Measurements from ENCODE around the gene GAS6.

The GAS6 gene

DNA sequence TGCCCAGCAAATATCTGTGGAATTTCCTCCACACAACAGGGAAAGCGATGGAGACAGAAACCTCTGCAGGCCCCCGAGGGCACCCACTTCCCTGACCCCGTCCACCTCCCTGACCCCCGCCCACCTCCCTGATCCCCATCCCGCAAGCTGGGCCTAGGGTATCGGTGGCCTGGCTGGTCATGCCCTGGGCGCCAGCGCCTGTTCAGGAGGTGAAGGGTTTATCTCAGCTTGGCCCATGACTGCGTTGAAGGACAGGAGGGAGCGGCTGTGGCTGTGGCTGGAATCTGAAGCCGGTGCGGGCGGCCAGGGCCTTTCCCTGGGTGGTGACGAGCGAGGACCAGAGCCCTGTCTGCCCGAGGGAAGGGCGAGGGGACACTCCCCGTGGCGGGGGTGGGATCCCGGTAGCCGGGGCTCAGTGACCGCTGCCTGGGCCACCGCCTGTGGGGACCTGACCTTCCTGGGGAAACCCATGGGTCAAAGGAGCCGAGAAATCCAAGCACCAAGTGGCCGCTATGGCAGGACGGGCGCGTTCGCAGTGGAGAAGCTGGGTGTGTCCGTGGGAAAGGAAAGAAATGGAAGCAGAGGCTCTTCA lies 20.7 kb downstream of the GAS6 start:
- TF ChIP-seq TARDBP (IDR thresholded peaks at IDR 0.05), result no peak
- TF ChIP-seq, protein P1, sequence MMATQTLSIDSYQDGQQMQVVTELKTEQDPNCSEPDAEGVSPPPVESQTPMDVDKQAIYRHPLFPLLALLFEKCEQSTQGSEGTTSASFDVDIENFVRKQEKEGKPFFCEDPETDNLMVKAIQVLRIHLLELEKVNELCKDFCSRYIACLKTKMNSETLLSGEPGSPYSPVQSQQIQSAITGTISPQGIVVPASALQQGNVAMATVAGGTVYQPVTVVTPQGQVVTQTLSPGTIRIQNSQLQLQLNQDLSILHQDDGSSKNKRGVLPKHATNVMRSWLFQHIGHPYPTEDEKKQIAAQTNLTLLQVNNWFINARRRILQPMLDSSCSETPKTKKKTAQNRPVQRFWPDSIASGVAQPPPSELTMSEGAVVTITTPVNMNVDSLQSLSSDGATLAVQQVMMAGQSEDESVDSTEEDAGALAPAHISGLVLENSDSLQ (IDR thresholded peaks at IDR 0.05), result no peak
- no peak for TF ChIP-seq LEF1 (IDR thresholded peaks at IDR 0.05; ENCODE audit: borderline replicate concordance)
- TF ChIP-seq L3MBTL2 (conservative IDR thresholded peaks at IDR 0.05), result no peak
- no peak for TF ChIP-seq ZNF384 (IDR thresholded peaks at IDR 0.05)
- no peak for TF ChIP-seq FOXM1 (IDR thresholded peaks at IDR 0.05; ENCODE audit: borderline replicate concordance)
- TF ChIP-seq HDGF (IDR thresholded peaks at IDR 0.05; ENCODE audit: borderline replicate concordance), result no peak
- TF ChIP-seq BHLHE40 (IDR thresholded peaks at IDR 0.05; ENCODE audit: borderline replicate concordance), result no peak
- TF ChIP-seq ELF4 (IDR thresholded peaks at IDR 0.05), result no peak
- TF ChIP-seq SP1 (IDR thresholded peaks at IDR 0.05), result no peak
- no peak for TF ChIP-seq ARNT (IDR thresholded peaks at IDR 0.05)
- no peak for TF ChIP-seq FOXA1 (IDR thresholded peaks at IDR 0.05)
- TF ChIP-seq SUZ12 (IDR thresholded peaks at IDR 0.05), result no peak
- TF ChIP-seq CTBP1 (IDR thresholded peaks at IDR 0.05; ENCODE audit: borderline replicate concordance), result no peak
- no peak for TF ChIP-seq NFRKB (IDR thresholded peaks at IDR 0.05)
- no peak for TF ChIP-seq FOXK2 (IDR thresholded peaks at IDR 0.05)
- CTCF ChIA-PET, result no interaction called here
- no peak for DNase-seq (ENCODE audit: extremely low spot score)
- POLR2A ChIA-PET, result no interaction called here

DNA sequence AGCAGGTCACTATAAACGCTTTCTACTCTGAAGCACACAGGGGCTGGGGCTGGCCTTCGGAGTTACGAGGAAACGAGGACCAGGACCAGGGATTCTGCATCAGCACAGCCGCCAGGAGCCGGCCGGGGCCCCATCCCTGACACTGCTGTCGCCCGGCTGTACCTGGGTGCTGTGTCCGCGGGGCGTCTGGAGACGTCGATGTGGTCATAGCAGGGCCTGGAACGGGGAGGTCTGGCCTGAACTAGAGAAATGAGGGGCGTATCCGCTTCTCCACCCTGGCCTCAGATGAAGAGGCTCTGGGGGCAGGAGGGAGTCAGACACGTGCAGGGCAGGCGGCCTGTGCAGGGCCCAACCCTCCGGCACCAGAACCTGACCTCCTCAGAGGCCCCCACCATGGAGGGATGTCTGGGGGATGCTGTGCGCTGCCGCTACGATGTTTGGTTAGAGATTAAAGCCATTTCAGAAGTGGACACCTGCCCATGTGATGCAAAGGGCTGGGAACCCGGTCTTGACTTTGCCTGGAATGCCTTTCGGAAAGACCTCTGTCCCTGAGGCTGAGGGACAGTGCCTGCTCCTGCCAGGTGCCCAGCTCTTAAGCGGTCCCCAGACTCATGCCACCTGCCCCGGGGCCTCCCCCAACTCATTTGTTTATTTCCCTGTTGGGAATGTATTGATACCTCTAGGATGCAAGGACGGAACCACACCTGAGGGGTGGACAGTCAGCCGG lies 21.4 kb downstream of the GAS6 start:
- POLR2A ChIA-PET, result no interaction called here
- CTCF ChIA-PET, result interaction anchor here (0.6 kb wide), 1 partner anchor 11 kb away, joined by 3 read pairs; no protein-coding TSS in a partner anchor
- DNase-seq (ENCODE audit: extremely low spot score), result no peak
- no peak for TF ChIP-seq L3MBTL2 (conservative IDR thresholded peaks at IDR 0.05)
- no peak for TF ChIP-seq CTBP1 (IDR thresholded peaks at IDR 0.05; ENCODE audit: borderline replicate concordance)

DNA sequence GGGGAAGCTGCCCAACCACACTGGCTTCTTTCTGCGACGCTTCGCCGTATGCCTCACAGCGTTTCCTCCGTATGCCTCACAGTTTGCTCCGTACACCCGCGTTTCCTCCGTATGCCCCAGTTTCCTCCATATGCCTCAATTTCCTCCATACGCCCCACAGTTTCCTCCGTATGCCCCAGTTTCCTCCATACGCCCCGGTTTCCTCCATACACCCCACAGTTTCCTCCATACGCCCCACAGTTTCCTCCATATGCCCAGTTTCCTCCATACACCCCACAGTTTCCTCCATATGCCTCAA lies 22.6 kb downstream of the GAS6 start:
- no peak for TF ChIP-seq LEF1 (IDR thresholded peaks at IDR 0.05; ENCODE audit: borderline replicate concordance)
- no peak for DNase-seq (ENCODE audit: extremely low spot score)
- POLR2A ChIA-PET, result no interaction called here
- CTCF ChIA-PET, result no interaction called here

DNA sequence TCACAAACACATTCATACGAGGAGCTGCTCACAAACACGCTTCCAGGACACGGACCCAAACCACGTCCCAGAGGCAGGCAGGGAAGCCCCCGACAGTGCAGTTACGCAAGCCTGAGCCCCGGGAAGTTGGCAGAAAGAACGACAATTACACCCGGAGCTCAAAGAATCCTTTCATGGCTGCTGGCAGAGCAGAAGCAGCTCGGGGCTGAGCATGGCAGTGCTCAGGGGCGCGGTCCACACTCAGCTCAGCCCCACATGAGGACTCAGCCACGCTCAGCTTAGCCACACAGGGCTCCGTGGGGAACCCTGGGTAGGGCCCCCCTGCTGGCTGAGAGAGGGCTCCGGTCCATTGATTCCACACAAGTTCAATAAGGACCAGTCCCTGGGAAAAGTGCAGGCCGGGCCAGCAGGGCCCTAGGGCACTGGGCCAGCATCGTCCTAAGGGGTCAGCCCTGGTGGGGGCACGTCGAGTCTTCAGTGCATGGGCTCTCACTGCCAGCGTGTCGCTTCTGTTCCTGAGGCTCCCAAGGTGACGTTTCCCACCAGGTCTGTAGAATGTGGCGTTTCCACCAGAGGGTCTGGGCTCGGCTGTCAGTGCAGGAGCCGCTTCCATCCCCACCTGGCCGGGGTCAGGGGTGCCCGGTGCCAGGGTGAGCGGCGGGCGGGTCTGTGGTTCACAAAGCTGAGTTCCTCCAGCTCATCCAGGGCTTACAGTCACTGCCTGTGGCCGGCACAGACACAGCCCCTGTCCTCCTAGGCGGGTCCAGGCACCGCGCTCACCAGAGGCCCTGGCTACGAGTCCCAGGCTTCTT lies 23.1 kb downstream of the GAS6 start:
- ChIA-PET POLR2A (no interaction called here), CTCF (interaction anchor here (0.7 kb wide), 1 partner anchor 16 kb away, joined by 3 read pairs; no protein-coding TSS in a partner anchor)
- TF ChIP-seq NFRKB (IDR thresholded peaks at IDR 0.05) (no peak), ZNF384 (IDR thresholded peaks at IDR 0.05) (no peak), L3MBTL2 (conservative IDR thresholded peaks at IDR 0.05) (no peak), CTBP1 (IDR thresholded peaks at IDR 0.05; ENCODE audit: borderline replicate concordance) (no peak), FOXA1 (IDR thresholded peaks at IDR 0.05) (no peak), LEF1 (IDR thresholded peaks at IDR 0.05; ENCODE audit: borderline replicate concordance) (no peak), SUZ12 (IDR thresholded peaks at IDR 0.05) (no peak), TARDBP (IDR thresholded peaks at IDR 0.05) (no peak), SP1 (IDR thresholded peaks at IDR 0.05) (no peak)
- TF ChIP-seq, protein P1 (IDR thresholded peaks at IDR 0.05), result no peak
- DNase-seq (ENCODE audit: extremely low spot score), result no peak

DNA sequence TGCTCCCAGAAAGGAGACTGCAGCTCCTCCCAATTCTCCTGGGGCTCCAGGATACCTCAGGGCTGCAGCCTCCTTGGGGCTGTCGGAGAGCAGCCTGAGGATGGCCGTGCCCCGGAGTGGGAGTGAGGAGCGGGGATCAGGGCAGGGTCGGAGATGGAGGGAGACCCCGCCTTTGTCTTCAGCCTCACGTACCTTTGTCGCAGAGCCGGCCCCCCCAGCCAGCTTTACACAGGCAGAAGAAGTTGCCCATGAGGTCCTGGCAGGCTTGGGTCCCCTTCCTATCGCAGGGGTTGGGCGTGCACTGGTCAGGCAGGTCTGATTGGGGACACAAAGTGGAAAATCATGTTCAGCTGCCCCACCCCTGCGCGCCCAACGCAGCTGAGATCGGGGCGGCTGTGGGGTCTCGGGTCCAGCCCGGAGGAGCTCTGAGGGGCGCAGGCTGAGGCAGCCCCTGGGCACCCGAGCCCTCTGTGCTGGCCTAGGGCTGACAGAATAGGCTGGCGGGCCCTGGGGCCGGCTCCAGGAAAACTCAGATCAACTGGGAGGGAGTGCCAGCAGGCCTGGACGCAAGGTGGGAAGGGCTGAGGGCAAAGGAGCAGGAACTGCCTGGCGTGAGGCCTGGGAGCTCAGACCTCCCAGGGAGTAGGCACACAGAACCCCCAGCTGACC lies 24.2 kb downstream of the GAS6 start:
- CTCF ChIA-PET, result interaction anchor here (0.7 kb wide), 1 partner anchor 15 kb away, joined by 3 read pairs; no protein-coding TSS in a partner anchor
- POLR2A ChIA-PET, result no interaction called here
- no peak for DNase-seq (ENCODE audit: extremely low spot score)
- TF ChIP-seq ZNF384 (IDR thresholded peaks at IDR 0.05), result no peak
- no peak for TF ChIP-seq NFRKB (IDR thresholded peaks at IDR 0.05)
- TF ChIP-seq HDGF (IDR thresholded peaks at IDR 0.05; ENCODE audit: borderline replicate concordance), result no peak
- no peak for TF ChIP-seq ARNT (IDR thresholded peaks at IDR 0.05)
- TF ChIP-seq, protein P1 (IDR thresholded peaks at IDR 0.05), result no peak
- no peak for TF ChIP-seq TARDBP (IDR thresholded peaks at IDR 0.05)
- no peak for TF ChIP-seq BHLHE40 (IDR thresholded peaks at IDR 0.05; ENCODE audit: borderline replicate concordance)
- no peak for TF ChIP-seq FOXM1 (IDR thresholded peaks at IDR 0.05; ENCODE audit: borderline replicate concordance)
- TF ChIP-seq ELF4 (IDR thresholded peaks at IDR 0.05), result no peak
- TF ChIP-seq L3MBTL2 (conservative IDR thresholded peaks at IDR 0.05), result no peak
- TF ChIP-seq CTBP1 (IDR thresholded peaks at IDR 0.05; ENCODE audit: borderline replicate concordance), result no peak
- no peak for TF ChIP-seq SP1 (IDR thresholded peaks at IDR 0.05)
- TF ChIP-seq FOXK2 (IDR thresholded peaks at IDR 0.05), result no peak
- no peak for TF ChIP-seq SUZ12 (IDR thresholded peaks at IDR 0.05)
- TF ChIP-seq FOXA1 (IDR thresholded peaks at IDR 0.05), result no peak
- no peak for TF ChIP-seq LEF1 (IDR thresholded peaks at IDR 0.05; ENCODE audit: borderline replicate concordance)
